ENCODE measurements around the gene LMNB1.

Gene LMNB1

DNA sequence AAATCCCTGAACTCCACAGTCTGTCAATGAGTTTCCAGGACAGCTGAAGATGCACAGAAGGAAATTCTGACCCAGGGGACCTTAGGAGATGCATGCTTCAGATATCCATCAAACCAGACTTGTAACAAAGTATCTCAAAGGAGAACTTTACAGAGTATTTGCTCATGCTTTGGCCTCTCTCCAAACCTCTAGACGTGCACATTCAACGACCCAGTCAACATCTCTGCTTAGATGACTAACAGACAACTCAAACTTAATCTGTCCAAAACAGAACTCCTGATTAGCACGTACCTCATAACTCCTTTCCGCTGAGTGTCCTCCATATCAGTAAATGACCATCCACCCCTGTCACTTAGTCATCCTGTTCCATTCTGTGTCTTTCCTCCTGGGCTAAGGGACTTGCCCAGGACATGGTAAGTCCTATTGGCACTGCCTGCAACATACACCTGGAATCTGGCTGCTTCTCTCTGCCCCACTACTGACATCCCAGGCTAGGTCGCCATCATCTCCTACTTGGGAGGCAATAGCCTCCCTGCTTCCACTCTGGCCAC, 107.4 kb downstream of the LMNB1 start:
- H3K4me2 ChIP-seq (ENCODE audit: low read depth, low read length, poor library complexity, severe bottlenecking), result no peak overlapping the region
- H2AFZ ChIP-seq (ENCODE audit: low read length), result no peak overlapping the region
- H3K4me1 ChIP-seq (ENCODE audit: insufficient read depth, low read length, poor library complexity, severe bottlenecking), result no peaks in the 10 kb centered on the region
- no peaks in the 10 kb centered on the region for H3K9me3 ChIP-seq (ENCODE audit: insufficient read depth, low read depth, low read length)
- no peaks in the 10 kb centered on the region for H3F3A ChIP-seq (ENCODE audit: low read depth)
- no peak overlapping the region for H3K4me3 ChIP-seq (ENCODE audit: low read length, poor library complexity, severe bottlenecking)
- no peaks in the 10 kb centered on the region for H3K36me3 ChIP-seq (ENCODE audit: insufficient read depth, low read length)
- no peak for TF ChIP-seq EZH2phosphoT487 (IDR thresholded peaks at IDR 0.05; ENCODE audit: borderline replicate concordance)
- TF ChIP-seq, protein P1, sequence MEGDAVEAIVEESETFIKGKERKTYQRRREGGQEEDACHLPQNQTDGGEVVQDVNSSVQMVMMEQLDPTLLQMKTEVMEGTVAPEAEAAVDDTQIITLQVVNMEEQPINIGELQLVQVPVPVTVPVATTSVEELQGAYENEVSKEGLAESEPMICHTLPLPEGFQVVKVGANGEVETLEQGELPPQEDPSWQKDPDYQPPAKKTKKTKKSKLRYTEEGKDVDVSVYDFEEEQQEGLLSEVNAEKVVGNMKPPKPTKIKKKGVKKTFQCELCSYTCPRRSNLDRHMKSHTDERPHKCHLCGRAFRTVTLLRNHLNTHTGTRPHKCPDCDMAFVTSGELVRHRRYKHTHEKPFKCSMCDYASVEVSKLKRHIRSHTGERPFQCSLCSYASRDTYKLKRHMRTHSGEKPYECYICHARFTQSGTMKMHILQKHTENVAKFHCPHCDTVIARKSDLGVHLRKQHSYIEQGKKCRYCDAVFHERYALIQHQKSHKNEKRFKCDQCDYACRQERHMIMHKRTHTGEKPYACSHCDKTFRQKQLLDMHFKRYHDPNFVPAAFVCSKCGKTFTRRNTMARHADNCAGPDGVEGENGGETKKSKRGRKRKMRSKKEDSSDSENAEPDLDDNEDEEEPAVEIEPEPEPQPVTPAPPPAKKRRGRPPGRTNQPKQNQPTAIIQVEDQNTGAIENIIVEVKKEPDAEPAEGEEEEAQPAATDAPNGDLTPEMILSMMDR (conservative IDR thresholded peaks at IDR 0.05; ENCODE audit: low read length), result no peak
- no peaks in the 10 kb centered on the region for H3K79me2 ChIP-seq (ENCODE audit: insufficient read depth, low read length)
- no peak overlapping the region for H3K9ac ChIP-seq (ENCODE audit: low read depth, low read length, poor library complexity, severe bottlenecking)
- no peaks in the 10 kb centered on the region for H4K20me1 ChIP-seq (ENCODE audit: insufficient read depth, low read length, poor library complexity, severe bottlenecking)
- no peaks in the 10 kb centered on the region for H3K27me3 ChIP-seq (ENCODE audit: insufficient read depth, low read length, poor library complexity, severe bottlenecking)
- no peaks in the 10 kb centered on the region for H3K9me2 ChIP-seq (replicated peaks; ENCODE audit: low read depth, low read length)

All from Loucy (cell line).